Thyroid gland (tissue), 4 donors: ENCODE measurements around the gene ZFP69B. TPM values are rescaled to one million over a fixed set of nuclear protein-coding genes. Genes with fewer than 3 reads are reported as not detected.
"Not testable (repeated sequence)": the region's sequence is repeated elsewhere in the genome, so short reads cannot be mapped to it uniquely, and the experiment has no call there.

Experiments
- DNase-seq, 2 donors: peaks; one replicate each; pipeline ENCODE4 v3.0.0-alpha.2; 2019
- H3K27ac ChIP-seq, 3 donors: fragments of 200-600 bp; sonication (generic); 1 replicate in 2 of 3; 2 replicates in 1 of 3; pipeline ENCODE4 v1.5.1; 2016 to 2019; ENCODE audit warnings: mild to moderate bottlenecking in 1 of 3, moderate library complexity in 1 of 3
- H3K27me3 ChIP-seq: fragments of 200-600 bp; sonication (generic); one replicate; pipeline ENCODE4 v1.5.1; 2019
- H3K36me3 ChIP-seq, 2 donors: fragments of 200-600 bp; sonication (generic); one replicate each; pipeline ENCODE4 v1.5.1; 2016 to 2019
- H3K4me1 ChIP-seq, 2 donors: fragments of 200-600 bp; sonication (generic); one replicate each; pipeline ENCODE4 v1.5.1; 2017 to 2019
- H3K4me3 ChIP-seq, 3 donors: fragments of 200-600 bp; sonication (generic); replicated peaks in 1 of 3; 1 replicate in 2 of 3; 2 replicates in 1 of 3; pipeline ENCODE4 v1.5.1; 2016; ENCODE audit warnings: mild to moderate bottlenecking in 1 of 3
- H3K9me3 ChIP-seq: fragments of 200-600 bp; sonication (generic); one replicate; pipeline ENCODE4 v1.5.1; 2017
- POLR2A ChIP-seq, 2 donors: fragments of 450-650 bp; IDR thresholded peaks; one replicate each; pipeline ENCODE4 v1.6.1; 2017; ENCODE audit warnings: antibody characterized with exemption in 2 of 2, mild to moderate bottlenecking in 2 of 2, moderate library complexity in 1 of 2
- WGBS, 2 donors: methylation state at CpG; one replicate each; pipeline ENCODE4 v1.1.5; 2017; 5-methylcytosine and 5-hydroxymethylcytosine counted together
- intact Hi-C: fragments of 100-400 bp; cut with DNase I; formaldehyde crosslinking; loops from one replicate; pipeline ENCODE4 v1.15.1; 2023
- total RNA-seq, 4 donors: library from RNA; depleted of rRNA; stranded (reverse); fragments of >200 nt; gene quantifications; one replicate each; pipeline ENCODE4 v1.2.3, GENCODE V29; 2016
- TF ChIP-seq, protein P1 (sequence below), 6 experiments: fragments of 200-600 bp in 3 of 6; fragments of 450-650 bp in 3 of 6; sonication (generic) in 3 of 6; IDR thresholded peaks; one replicate each; pipeline ENCODE4 v1.5.1; 2016 to 2019; ENCODE audit warnings: antibody characterized with exemption in 6 of 6, mild to moderate bottlenecking in 2 of 6, inconsistent platforms in 1 of 6, moderate library complexity in 1 of 6

ZFP69B gene
- total RNA-seq, 4 donors from 2014 or later, result 0.40 to 1.0 TPM; not detected in 2

DNA sequence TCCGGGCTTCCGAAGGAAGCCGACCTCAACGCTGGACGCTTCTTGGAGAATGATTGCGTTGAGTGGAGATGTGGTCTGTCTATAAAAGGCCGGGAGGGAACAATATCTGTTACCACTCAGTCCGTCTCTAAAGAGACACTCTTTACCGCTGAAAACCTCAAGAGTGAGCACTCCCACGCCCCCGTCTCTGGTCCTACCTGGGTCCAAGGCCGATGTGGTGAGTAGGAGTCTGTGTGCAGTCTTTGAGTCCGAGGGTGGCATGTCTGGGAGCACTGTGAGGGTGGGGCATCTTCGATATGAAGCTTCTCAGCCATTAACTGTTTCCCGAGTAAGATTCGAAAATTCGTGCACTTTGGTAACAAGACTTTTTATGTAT is 27.4 kb downstream of the ZFP69B start:
- Histone ChIP-seq H3K27ac (peak overlapping the region in 2 of 3 donors; percentile 0 to 2), H3K4me1 (no peaks in the 10 kb centered on the region), H3K27me3 (no peaks in the 10 kb centered on the region), H3K4me3 (peak overlapping the region; percentile 27 to 73 (median 62)), H3K9me3 (no peaks in the 10 kb centered on the region), H3K36me3 (no peaks in the 10 kb centered on the region)
- DNase-seq, result peak in 1 of 2 donors; percentile 3
- WGBS, 2 donors, result 2 to 3% methylated on average over 11 to 14 of the region's 17 CpGs
- no peak for TF ChIP-seq POLR2A (IDR thresholded peaks at IDR 0.05)
- TF ChIP-seq, protein P1, sequence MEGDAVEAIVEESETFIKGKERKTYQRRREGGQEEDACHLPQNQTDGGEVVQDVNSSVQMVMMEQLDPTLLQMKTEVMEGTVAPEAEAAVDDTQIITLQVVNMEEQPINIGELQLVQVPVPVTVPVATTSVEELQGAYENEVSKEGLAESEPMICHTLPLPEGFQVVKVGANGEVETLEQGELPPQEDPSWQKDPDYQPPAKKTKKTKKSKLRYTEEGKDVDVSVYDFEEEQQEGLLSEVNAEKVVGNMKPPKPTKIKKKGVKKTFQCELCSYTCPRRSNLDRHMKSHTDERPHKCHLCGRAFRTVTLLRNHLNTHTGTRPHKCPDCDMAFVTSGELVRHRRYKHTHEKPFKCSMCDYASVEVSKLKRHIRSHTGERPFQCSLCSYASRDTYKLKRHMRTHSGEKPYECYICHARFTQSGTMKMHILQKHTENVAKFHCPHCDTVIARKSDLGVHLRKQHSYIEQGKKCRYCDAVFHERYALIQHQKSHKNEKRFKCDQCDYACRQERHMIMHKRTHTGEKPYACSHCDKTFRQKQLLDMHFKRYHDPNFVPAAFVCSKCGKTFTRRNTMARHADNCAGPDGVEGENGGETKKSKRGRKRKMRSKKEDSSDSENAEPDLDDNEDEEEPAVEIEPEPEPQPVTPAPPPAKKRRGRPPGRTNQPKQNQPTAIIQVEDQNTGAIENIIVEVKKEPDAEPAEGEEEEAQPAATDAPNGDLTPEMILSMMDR (IDR thresholded peaks at IDR 0.05), result no peak
- intact Hi-C loops, result no loop called here

- WGBS, 2 donors, result 70 to 89% methylated on average over 2 of the region's 2 CpGs
- Histone ChIP-seq H3K27ac (no peak overlapping the region), H3K4me1 (no peaks in the 10 kb centered on the region), H3K9me3 (no peaks in the 10 kb centered on the region), H3K36me3 (no peaks in the 10 kb centered on the region), H3K27me3 (no peaks in the 10 kb centered on the region), H3K4me3 (peak overlapping the region in 1 of 3 donors; percentile 62)
- intact Hi-C loops, result no loop called here
- no peak for DNase-seq
- TF ChIP-seq, protein P1 (IDR thresholded peaks at IDR 0.05), result no peak
- TF ChIP-seq POLR2A (IDR thresholded peaks at IDR 0.05), result no peak
Observed at GRCh38 chr1:40478276-40478675, 28.0 kb downstream of the ZFP69B start.

DNA sequence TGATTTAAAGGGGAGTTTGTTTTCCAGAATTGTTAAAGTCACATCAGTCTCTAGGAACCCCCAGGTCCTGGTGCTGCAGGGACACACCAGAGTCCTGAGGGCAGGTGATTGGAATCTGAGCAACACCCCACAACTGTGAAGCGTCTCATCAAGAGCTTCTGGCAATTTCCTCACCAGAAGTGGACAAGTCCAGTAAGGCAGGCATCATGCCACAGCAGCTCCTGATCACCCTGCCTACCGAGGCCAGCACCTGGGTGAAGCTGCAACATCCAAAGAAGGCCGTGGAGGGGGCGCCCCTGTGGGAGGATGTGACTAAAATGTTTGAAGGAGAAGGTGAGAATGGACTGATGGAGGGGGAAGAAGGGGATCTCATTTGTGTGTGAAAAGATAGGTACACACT is 28.9 kb downstream of the ZFP69B start:
- H3K9me3 ChIP-seq, result no peaks in the 10 kb centered on the region
- H3K27me3 ChIP-seq, result no peaks in the 10 kb centered on the region
- H3K27ac ChIP-seq, result no peak overlapping the region
- intact Hi-C loops, result no loop called here
- H3K4me3 ChIP-seq, result no peak overlapping the region
- no peak for DNase-seq
- no peak for TF ChIP-seq POLR2A (IDR thresholded peaks at IDR 0.05)
- TF ChIP-seq, protein P1 (IDR thresholded peaks at IDR 0.05), result no peak
- H3K4me1 ChIP-seq, result no peaks in the 10 kb centered on the region
- H3K36me3 ChIP-seq, result no peaks in the 10 kb centered on the region
- 84 to 87% methylated on average over 4 of the region's 4 CpGs for WGBS, 2 donors

DNA sequence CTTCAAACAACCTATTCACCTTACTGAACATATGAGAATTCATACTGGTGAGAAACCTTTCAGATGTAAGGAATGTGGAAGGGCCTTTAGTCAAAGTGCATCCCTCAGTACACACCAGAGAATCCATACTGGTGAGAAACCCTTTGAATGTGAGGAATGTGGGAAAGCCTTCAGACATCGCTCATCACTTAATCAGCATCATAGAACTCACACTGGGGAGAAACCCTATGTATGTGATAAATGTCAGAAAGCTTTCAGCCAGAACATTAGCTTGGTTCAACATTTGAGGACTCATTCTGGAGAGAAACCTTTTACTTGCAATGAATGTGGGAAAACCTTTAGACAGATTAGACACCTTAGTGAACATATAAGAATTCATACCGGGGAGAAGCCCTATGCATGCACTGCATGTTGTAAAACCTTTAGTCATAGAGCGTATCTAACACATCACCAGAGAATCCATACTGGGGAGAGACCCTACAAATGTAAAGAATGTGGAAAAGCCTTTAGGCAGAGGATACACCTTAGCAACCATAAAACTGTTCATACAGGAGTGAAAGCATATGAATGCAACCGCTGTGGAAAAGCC is 45.1 kb downstream of the ZFP69B start:
- H3K9me3 ChIP-seq, result no peaks in the 10 kb centered on the region
- no peaks in the 10 kb centered on the region for H3K27me3 ChIP-seq
- no peak for TF ChIP-seq POLR2A (IDR thresholded peaks at IDR 0.05)
- TF ChIP-seq, protein P1 (IDR thresholded peaks at IDR 0.05), result no peak
- no peaks in the 10 kb centered on the region for H3K4me1 ChIP-seq
- no peak overlapping the region for H3K27ac ChIP-seq
- intact Hi-C loops, result no loop called here
- H3K4me3 ChIP-seq, result no peak overlapping the region
- H3K36me3 ChIP-seq, result peaks cover 19 to 21% of the 10 kb centered on the region in 2 donors
- 95 to 97% methylated on average over 4 of the region's 4 CpGs for WGBS, 2 donors
- no peak for DNase-seq

- not testable (repeated sequence) for H3K36me3 ChIP-seq
- WGBS, 2 donors, result 96 to 99% methylated on average over 4 of the region's 4 CpGs
Observed at GRCh38 chr1:40502651-40503050, 52.4 kb downstream of the ZFP69B start.

More at GRCh38 chr1:40502651-40503050, 52.4 kb downstream of the ZFP69B start:
- H3K27me3 ChIP-seq, H3K27ac ChIP-seq, intact Hi-C loops, H3K9me3 ChIP-seq, DNase-seq, H3K4me3 ChIP-seq, H3K4me1 ChIP-seq: not testable (repeated sequence)
